CD14-positive monocyte (primary cell): ENCODE measurements around the gene CNOT6L. TPM values are rescaled to one million over a fixed set of nuclear protein-coding genes. Genes with fewer than 3 reads are reported as not detected.

Experiments used
- DNase-seq, 3 donors: peaks; one replicate each; pipeline ENCODE4 v3.0.0-alpha.2; 2011 to 2022
- H2AFZ ChIP-seq: 2 replicates; pipeline ENCODE4 v1.6.0; 2012; ENCODE audit warnings: mild to moderate bottlenecking, low read depth, low read length, inconsistent platforms; ENCODE audit not compliant: insufficient read depth, poor library complexity, severe bottlenecking
- H3K27ac ChIP-seq, 2 donors: 1 replicate in 1 of 2; 2 replicates in 1 of 2; pipeline ENCODE4 v1.5.1; 2012 to 2013; ENCODE audit warnings: low read length in 2 of 2, control low read depth in 1 of 2, inconsistent platforms in 1 of 2, low read depth in 1 of 2, mild to moderate bottlenecking in 1 of 2
- H3K27me3 ChIP-seq, 2 donors: one replicate each; pipeline versions ENCODE4 v1.6.0 to v1.6.1; 2011 to 2013; ENCODE audit warnings: low read length in 2 of 2; ENCODE audit not compliant: control insufficient read depth in 2 of 2, insufficient read depth in 2 of 2
- H3K36me3 ChIP-seq, 2 donors: replicated peaks in 1 of 2; 1 replicate in 1 of 2; 2 replicates in 1 of 2; pipeline versions ENCODE4 v1.5.1 to v1.6.1; 2012 to 2013; ENCODE audit warnings: low read length in 2 of 2, control low read depth in 1 of 2, inconsistent platforms in 1 of 2, mild to moderate bottlenecking in 1 of 2; ENCODE audit not compliant: insufficient read depth in 2 of 2, control insufficient read depth in 1 of 2
- H3K4me1 ChIP-seq, 2 donors: 1 replicate in 1 of 2; 2 replicates in 1 of 2; pipeline versions ENCODE4 v1.5.1 to v1.6.1; 2012 to 2013; ENCODE audit warnings: low read length in 2 of 2, control low read depth in 1 of 2, inconsistent platforms in 1 of 2, mild to moderate bottlenecking in 1 of 2, moderate library complexity in 1 of 2; ENCODE audit not compliant: insufficient read depth in 2 of 2, control insufficient read depth in 1 of 2
- H3K4me2 ChIP-seq: replicated peaks from 2 replicates; pipeline ENCODE3; 2012; ENCODE audit warnings: low read length, moderate library complexity, mild to moderate bottlenecking; ENCODE audit not compliant: poor library complexity, severe bottlenecking; ENCODE audit errors: extremely low read depth
- H3K4me3 ChIP-seq, 3 experiments: fragments of 200-600 bp in 1 of 3; sonication (generic) in 1 of 3; replicated peaks in 1 of 3; 1 replicate in 2 of 3; 2 replicates in 1 of 3; pipeline ENCODE4 v1.5.1; 2011 to 2013; ENCODE audit warnings: low read length in 3 of 3, mild to moderate bottlenecking in 3 of 3, control low read depth in 2 of 3, low read depth in 2 of 3, inconsistent platforms in 1 of 3, moderate library complexity in 1 of 3
- H3K79me2 ChIP-seq: 2 replicates; pipeline ENCODE4 v1.6.0; 2012; ENCODE audit warnings: mild to moderate bottlenecking, control low read depth, inconsistent platforms, low read length, moderate library complexity; ENCODE audit not compliant: insufficient read depth
- H3K9ac ChIP-seq: 2 replicates; pipeline ENCODE4 v1.6.0; 2017; ENCODE audit warnings: low read length, mild to moderate bottlenecking; ENCODE audit not compliant: insufficient read depth, poor library complexity, severe bottlenecking
- H3K9me3 ChIP-seq, 2 donors: replicated peaks in 1 of 2; 1 replicate in 1 of 2; 2 replicates in 1 of 2; pipeline versions ENCODE4 v1.5.1 to v1.6.1; 2012 to 2013; ENCODE audit warnings: low read length in 2 of 2, control low read depth in 1 of 2; ENCODE audit not compliant: control insufficient read depth in 1 of 2, insufficient read depth in 1 of 2
- H4K20me1 ChIP-seq: 2 replicates; pipeline ENCODE4 v1.6.0; 2012; ENCODE audit warnings: mild to moderate bottlenecking, low read length, control low read depth, moderate library complexity; ENCODE audit not compliant: insufficient read depth
- H3K27ac Mint-ChIP-seq, 7 donors: one replicate each; pipeline ENCODE4 v1.8.0; 2020; ENCODE audit warnings: mild to moderate bottlenecking in 7 of 7, mixed read lengths in 7 of 7, moderate library complexity in 6 of 7, inconsistent platforms in 2 of 7
- H3K27me3 Mint-ChIP-seq, 3 donors: one replicate each; pipeline ENCODE4 v1.8.0; 2021 to 2022; ENCODE audit warnings: low read depth in 3 of 3, mild to moderate bottlenecking in 3 of 3, mixed read lengths in 3 of 3, moderate library complexity in 3 of 3, inconsistent platforms in 1 of 3
- H3K36me3 Mint-ChIP-seq, 2 donors: one replicate each; pipeline ENCODE4 v1.8.0; 2020; ENCODE audit warnings: mixed read lengths in 2 of 2, inconsistent platforms in 1 of 2, mild to moderate bottlenecking in 1 of 2
- H3K4me1 Mint-ChIP-seq: one replicate; pipeline ENCODE4 v1.8.0; 2020; ENCODE audit warnings: mild to moderate bottlenecking, mixed read lengths
- H3K4me3 Mint-ChIP-seq, 2 donors: one replicate each; pipeline ENCODE4 v1.8.0; 2020; ENCODE audit warnings: mild to moderate bottlenecking in 2 of 2, mixed read lengths in 2 of 2, moderate library complexity in 1 of 2
- H3K9me3 Mint-ChIP-seq, 7 donors: one replicate each; pipeline ENCODE4 v1.8.0; 2020 to 2022; ENCODE audit warnings: mixed read lengths in 7 of 7, mild to moderate bottlenecking in 6 of 7, moderate library complexity in 6 of 7, inconsistent platforms in 2 of 7
- CTCF ChIP-seq: fragments of 200-600 bp; IDR thresholded peaks from one replicate; pipeline ENCODE4 v1.8.0; 2022; ENCODE audit warnings: antibody characterized with exemption, mild to moderate bottlenecking
- WGBS: methylation state at CpG from one replicate; pipeline ENCODE4 v1.1.5; 2013; ENCODE audit warnings: missing lambda C conversion rate; ENCODE audit not compliant: insufficient coverage; 5-methylcytosine and 5-hydroxymethylcytosine counted together
- intact Hi-C, 2 donors: fragments of 100-400 bp; cut with micrococcal nuclease; formaldehyde crosslinking; loops; one replicate each; pipeline versions ENCODE4 v1.15.0 to v1.15.1; 2023
- polyA plus RNA-seq, 3 donors: library from polyadenylated mRNA; depleted of rRNA in 1 of 3; unstranded in 2 of 3; stranded (reverse) in 1 of 3; fragments of 300-500 nt in 2 of 3; fragments of >200 nt in 1 of 3; fragmentation: Illumina TruSeq in 2 of 3; gene quantifications; 1 replicate in 2 of 3; 2 replicates in 1 of 3; pipeline ENCODE4 v1.2.3, GENCODE V29; 2012 to 2021

The CNOT6L gene
- polyA plus RNA-seq, 3 donors, result 16.1 to 26.4 (median 26.3) TPM

GRCh38 chr4:77710059-77710458, 109.1 kb downstream of the CNOT6L start:
- WGBS, result 83% methylated on average over 1 of the region's 1 CpG
- H3K4me3 ChIP-seq, result no peak overlapping the region
- no peak for TF ChIP-seq CTCF
- Mint-ChIP-seq H3K36me3 (peaks cover 14 to 15% of the 10 kb centered on the region in 2 donors), H3K27ac (no peak overlapping the region), H3K4me3 (no peak overlapping the region), H3K4me1 (no peaks in the 10 kb centered on the region), H3K27me3 (no peaks in the 10 kb centered on the region), H3K9me3 (no peaks in the 10 kb centered on the region)
- no peaks in the 10 kb centered on the region for H3K27me3 ChIP-seq
- no peak overlapping the region for H3K9ac ChIP-seq
- H3K79me2 ChIP-seq, result no peaks in the 10 kb centered on the region
- intact Hi-C loops, result no loop called here
- H3K4me1 ChIP-seq, result no peaks in the 10 kb centered on the region
- no peak for DNase-seq
- H2AFZ ChIP-seq, result no peak overlapping the region
- peaks cover 0 to 29% of the 10 kb centered on the region in 2 donors for H3K36me3 ChIP-seq
- H3K27ac ChIP-seq, result no peak overlapping the region
- no peaks in the 10 kb centered on the region for H4K20me1 ChIP-seq
- H3K4me2 ChIP-seq, result no peak overlapping the region
- H3K9me3 ChIP-seq, result no peaks in the 10 kb centered on the region

- intact Hi-C loops, result no loop called here
- Mint-ChIP-seq H3K27me3 (no peaks in the 10 kb centered on the region), H3K4me3 (no peak overlapping the region), H3K27ac (no peak overlapping the region), H3K36me3 (peaks cover 0 to under 1% of the 10 kb centered on the region in 2 donors), H3K4me1 (no peaks in the 10 kb centered on the region), H3K9me3 (no peaks in the 10 kb centered on the region)
- Histone ChIP-seq H3K9me3 (no peaks in the 10 kb centered on the region), H2AFZ (no peak overlapping the region), H3K9ac (no peak overlapping the region), H3K4me1 (no peaks in the 10 kb centered on the region), H3K36me3 (peaks cover 0 to 2% of the 10 kb centered on the region in 2 donors), H3K27ac (no peak overlapping the region), H3K79me2 (no peaks in the 10 kb centered on the region), H4K20me1 (no peaks in the 10 kb centered on the region), H3K27me3 (no peaks in the 10 kb centered on the region), H3K4me2 (no peak overlapping the region), H3K4me3 (no peak overlapping the region)
- DNase-seq, result no peak
- TF ChIP-seq CTCF, result no peak
- no CpG with 5 or more reads among the region's 4 CpGs for WGBS
Observed at GRCh38 chr4:77706717-77707116, 112.5 kb downstream of the CNOT6L start.
